CD14-positive monocyte (primary cell): ENCODE data around the gene BANP. TPM values are rescaled to one million over a fixed set of nuclear protein-coding genes. Genes with fewer than 3 reads are reported as not detected.
"Not testable (repeated sequence)": the region's sequence is repeated elsewhere in the genome, so short reads cannot be mapped to it uniquely, and the experiment has no call there.

Experiments
- DNase-seq, 3 donors: peaks; one replicate each; pipeline ENCODE4 v3.0.0-alpha.2; 2011 to 2022
- H2AFZ ChIP-seq: 2 replicates; pipeline ENCODE4 v1.6.0; 2012; ENCODE audit warnings: mild to moderate bottlenecking, low read depth, low read length, inconsistent platforms; ENCODE audit not compliant: insufficient read depth, poor library complexity, severe bottlenecking
- H3K27ac ChIP-seq, 2 donors: 1 replicate in 1 of 2; 2 replicates in 1 of 2; pipeline ENCODE4 v1.5.1; 2012 to 2013; ENCODE audit warnings: low read length in 2 of 2, control low read depth in 1 of 2, inconsistent platforms in 1 of 2, low read depth in 1 of 2, mild to moderate bottlenecking in 1 of 2
- H3K27me3 ChIP-seq, 2 donors: one replicate each; pipeline versions ENCODE4 v1.6.0 to v1.6.1; 2011 to 2013; ENCODE audit warnings: low read length in 2 of 2; ENCODE audit not compliant: control insufficient read depth in 2 of 2, insufficient read depth in 2 of 2
- H3K36me3 ChIP-seq, 2 donors: replicated peaks in 1 of 2; 1 replicate in 1 of 2; 2 replicates in 1 of 2; pipeline versions ENCODE4 v1.5.1 to v1.6.1; 2012 to 2013; ENCODE audit warnings: low read length in 2 of 2, control low read depth in 1 of 2, inconsistent platforms in 1 of 2, mild to moderate bottlenecking in 1 of 2; ENCODE audit not compliant: insufficient read depth in 2 of 2, control insufficient read depth in 1 of 2
- H3K4me1 ChIP-seq, 2 donors: 1 replicate in 1 of 2; 2 replicates in 1 of 2; pipeline versions ENCODE4 v1.5.1 to v1.6.1; 2012 to 2013; ENCODE audit warnings: low read length in 2 of 2, control low read depth in 1 of 2, inconsistent platforms in 1 of 2, mild to moderate bottlenecking in 1 of 2, moderate library complexity in 1 of 2; ENCODE audit not compliant: insufficient read depth in 2 of 2, control insufficient read depth in 1 of 2
- H3K4me2 ChIP-seq: replicated peaks from 2 replicates; pipeline ENCODE3; 2012; ENCODE audit warnings: low read length, moderate library complexity, mild to moderate bottlenecking; ENCODE audit not compliant: poor library complexity, severe bottlenecking; ENCODE audit errors: extremely low read depth
- H3K4me3 ChIP-seq, 3 experiments: fragments of 200-600 bp in 1 of 3; sonication (generic) in 1 of 3; replicated peaks in 1 of 3; 1 replicate in 2 of 3; 2 replicates in 1 of 3; pipeline ENCODE4 v1.5.1; 2011 to 2013; ENCODE audit warnings: low read length in 3 of 3, mild to moderate bottlenecking in 3 of 3, control low read depth in 2 of 3, low read depth in 2 of 3, inconsistent platforms in 1 of 3, moderate library complexity in 1 of 3
- H3K79me2 ChIP-seq: 2 replicates; pipeline ENCODE4 v1.6.0; 2012; ENCODE audit warnings: mild to moderate bottlenecking, control low read depth, inconsistent platforms, low read length, moderate library complexity; ENCODE audit not compliant: insufficient read depth
- H3K9ac ChIP-seq: 2 replicates; pipeline ENCODE4 v1.6.0; 2017; ENCODE audit warnings: low read length, mild to moderate bottlenecking; ENCODE audit not compliant: insufficient read depth, poor library complexity, severe bottlenecking
- H3K9me3 ChIP-seq, 2 donors: replicated peaks in 1 of 2; 1 replicate in 1 of 2; 2 replicates in 1 of 2; pipeline versions ENCODE4 v1.5.1 to v1.6.1; 2012 to 2013; ENCODE audit warnings: low read length in 2 of 2, control low read depth in 1 of 2; ENCODE audit not compliant: control insufficient read depth in 1 of 2, insufficient read depth in 1 of 2
- H4K20me1 ChIP-seq: 2 replicates; pipeline ENCODE4 v1.6.0; 2012; ENCODE audit warnings: mild to moderate bottlenecking, low read length, control low read depth, moderate library complexity; ENCODE audit not compliant: insufficient read depth
- H3K27ac Mint-ChIP-seq, 7 donors: one replicate each; pipeline ENCODE4 v1.8.0; 2020; ENCODE audit warnings: mild to moderate bottlenecking in 7 of 7, mixed read lengths in 7 of 7, moderate library complexity in 6 of 7, inconsistent platforms in 2 of 7
- H3K27me3 Mint-ChIP-seq, 3 donors: one replicate each; pipeline ENCODE4 v1.8.0; 2021 to 2022; ENCODE audit warnings: low read depth in 3 of 3, mild to moderate bottlenecking in 3 of 3, mixed read lengths in 3 of 3, moderate library complexity in 3 of 3, inconsistent platforms in 1 of 3
- H3K36me3 Mint-ChIP-seq, 2 donors: one replicate each; pipeline ENCODE4 v1.8.0; 2020; ENCODE audit warnings: mixed read lengths in 2 of 2, inconsistent platforms in 1 of 2, mild to moderate bottlenecking in 1 of 2
- H3K4me1 Mint-ChIP-seq: one replicate; pipeline ENCODE4 v1.8.0; 2020; ENCODE audit warnings: mild to moderate bottlenecking, mixed read lengths
- H3K4me3 Mint-ChIP-seq, 2 donors: one replicate each; pipeline ENCODE4 v1.8.0; 2020; ENCODE audit warnings: mild to moderate bottlenecking in 2 of 2, mixed read lengths in 2 of 2, moderate library complexity in 1 of 2
- H3K9me3 Mint-ChIP-seq, 7 donors: one replicate each; pipeline ENCODE4 v1.8.0; 2020 to 2022; ENCODE audit warnings: mixed read lengths in 7 of 7, mild to moderate bottlenecking in 6 of 7, moderate library complexity in 6 of 7, inconsistent platforms in 2 of 7
- CTCF ChIP-seq: fragments of 200-600 bp; IDR thresholded peaks from one replicate; pipeline ENCODE4 v1.8.0; 2022; ENCODE audit warnings: antibody characterized with exemption, mild to moderate bottlenecking
- WGBS: methylation state at CpG from one replicate; pipeline ENCODE4 v1.1.5; 2013; ENCODE audit warnings: missing lambda C conversion rate; ENCODE audit not compliant: insufficient coverage; 5-methylcytosine and 5-hydroxymethylcytosine counted together
- intact Hi-C, 2 donors: fragments of 100-400 bp; cut with micrococcal nuclease; formaldehyde crosslinking; loops; one replicate each; pipeline versions ENCODE4 v1.15.0 to v1.15.1; 2023
- polyA plus RNA-seq, 3 donors: library from polyadenylated mRNA; depleted of rRNA in 1 of 3; unstranded in 2 of 3; stranded (reverse) in 1 of 3; fragments of 300-500 nt in 2 of 3; fragments of >200 nt in 1 of 3; fragmentation: Illumina TruSeq in 2 of 3; gene quantifications; 1 replicate in 2 of 3; 2 replicates in 1 of 3; pipeline ENCODE4 v1.2.3, GENCODE V29; 2012 to 2021

The BANP gene
- polyA plus RNA-seq, 3 donors = 10.1 to 40.9 (median 11.7) TPM

GRCh38 chr16:88111976-88112375, 160.7 kb downstream of the BANP start:
- DNase-seq, H3K4me2 ChIP-seq, intact Hi-C loops, H3K36me3 ChIP-seq, H3K27ac Mint-ChIP-seq, H3K36me3 Mint-ChIP-seq, H3K79me2 ChIP-seq, H3K27ac ChIP-seq, H3K9me3 ChIP-seq, H3K27me3 ChIP-seq, H4K20me1 ChIP-seq, H3K9ac ChIP-seq, H3K4me3 ChIP-seq, H3K9me3 Mint-ChIP-seq, H2AFZ ChIP-seq, H3K4me1 ChIP-seq: not testable (repeated sequence)
- WGBS = 96% methylated on average over 11 of the region's 13 CpGs
- Mint-ChIP-seq H3K4me1 (peaks cover 14% of the 10 kb centered on the region), H3K27me3 (peaks cover 4 to 19% (median 15%) of the 10 kb centered on the region in 3 donors), H3K4me3 (peak overlapping the region in 1 of 2 donors; percentile 2)

GRCh38 chr16:88113545-88114045, 162.4 kb downstream of the BANP start:
- Histone ChIP-seq H3K79me2 (no peaks in the 10 kb centered on the region), H4K20me1 (no peaks in the 10 kb centered on the region), H3K4me2 (no peak overlapping the region), H3K27me3 (no peaks in the 10 kb centered on the region), H2AFZ (no peak overlapping the region), H3K4me1 (peaks cover 14% of the 10 kb centered on the region in 2 donors), H3K36me3 (no peaks in the 10 kb centered on the region), H3K4me3 (no peak overlapping the region), H3K27ac (no peak overlapping the region), H3K9ac (no peak overlapping the region), H3K9me3 (no peaks in the 10 kb centered on the region)
- Mint-ChIP-seq H3K27me3 (peaks cover 4 to 15% (median 14%) of the 10 kb centered on the region in 3 donors), H3K4me3 (no peak overlapping the region), H3K36me3 (no peaks in the 10 kb centered on the region), H3K9me3 (peaks cover 0 to 5% (median 0%) of the 10 kb centered on the region in 7 donors), H3K4me1 (peaks cover 22% of the 10 kb centered on the region), H3K27ac (no peak overlapping the region)
- TF ChIP-seq CTCF = no peak
- 95% methylated on average over 13 of the region's 20 CpGs for WGBS
- intact Hi-C loops = no loop called here
- DNase-seq = no peak

GRCh38 chr16:88114541-88115228, 163.5 kb downstream of the BANP start:
- H3K27ac Mint-ChIP-seq = peak overlapping the region in 5 of 7 donors; percentile 25 to 82 (median 42)
- H3K4me2 ChIP-seq, H3K9me3 Mint-ChIP-seq, H3K27me3 ChIP-seq, H3K27ac ChIP-seq, H3K9ac ChIP-seq, H3K4me3 ChIP-seq, H4K20me1 ChIP-seq, intact Hi-C loops, H3K36me3 Mint-ChIP-seq, H3K9me3 ChIP-seq, H3K79me2 ChIP-seq, H3K36me3 ChIP-seq: not testable (repeated sequence)
- peaks cover 4 to 15% (median 14%) of the 10 kb centered on the region in 3 donors for H3K27me3 Mint-ChIP-seq
- Histone ChIP-seq H2AFZ (peak overlapping the region; percentile 70), H3K4me1 (peaks cover 25% of the 10 kb centered on the region in 2 donors)
- 35% methylated on average over 12 of the region's 22 CpGs for WGBS
- H3K4me1 Mint-ChIP-seq = peaks cover 33% of the 10 kb centered on the region
- H3K4me3 Mint-ChIP-seq = peak overlapping the region in 1 of 2 donors; percentile 71
- peak in 1 of 3 donors; percentile 2 for DNase-seq
